HEK293 (cell line): ENCODE measurements around the gene PTAR1.

Source experiments
- GLIS1 ChIP-seq: fragments of 450-650 bp; formaldehyde crosslinking; IDR thresholded peaks from 2 replicates; pipeline ENCODE4 v1.5.1; 2016; ENCODE audit warnings: missing biosample characterization, missing genetic modification characterization
- MZF1 ChIP-seq: fragments of 450-650 bp; formaldehyde crosslinking; IDR thresholded peaks from 2 replicates; pipeline ENCODE4 v1.5.1; 2017; ENCODE audit warnings: missing biosample characterization, missing genetic modification characterization, borderline replicate concordance
- OSR2 ChIP-seq: fragments of 450-650 bp; formaldehyde crosslinking; IDR thresholded peaks from 2 replicates; pipeline ENCODE4 v1.5.1; 2016; ENCODE audit warnings: missing biosample characterization, missing genetic modification characterization
- SALL2 ChIP-seq: fragments of 450-650 bp; formaldehyde crosslinking; IDR thresholded peaks from 2 replicates; pipeline ENCODE4 v1.5.0; 2017; ENCODE audit warnings: missing biosample characterization, mild to moderate bottlenecking, missing genetic modification characterization, borderline replicate concordance
- SP2 ChIP-seq: fragments of 450-650 bp; formaldehyde crosslinking; IDR thresholded peaks from 2 replicates; pipeline ENCODE4 v1.5.1; 2016; ENCODE audit warnings: missing biosample characterization, missing genetic modification characterization
- TRIM28 ChIP-seq: IDR thresholded peaks from 2 replicates; pipeline ENCODE4 v1.6.1; 2011; ENCODE audit warnings: low read length, control low read depth, borderline replicate concordance
- ZBTB48 ChIP-seq: fragments of 450-650 bp; formaldehyde crosslinking; IDR thresholded peaks from 2 replicates; pipeline ENCODE4 v1.5.1; 2016; ENCODE audit warnings: missing biosample characterization, missing genetic modification characterization
- ZEB2 ChIP-seq: fragments of 450-650 bp; formaldehyde crosslinking; IDR thresholded peaks from 2 replicates; pipeline ENCODE4 v1.5.1; 2016; ENCODE audit warnings: missing biosample characterization, missing genetic modification characterization
- ZNF157 ChIP-seq: fragments of 450-650 bp; formaldehyde crosslinking; IDR thresholded peaks from 2 replicates; pipeline ENCODE4 v1.5.1; 2016; ENCODE audit warnings: missing biosample characterization, missing genetic modification characterization
- ZNF2 ChIP-seq: fragments of 450-650 bp; formaldehyde crosslinking; IDR thresholded peaks from 2 replicates; pipeline ENCODE4 v1.5.1; 2016; ENCODE audit warnings: missing biosample characterization, missing genetic modification characterization
- ZNF335 ChIP-seq: fragments of 450-650 bp; formaldehyde crosslinking; conservative IDR thresholded peaks from 2 replicates; pipeline ENCODE4 v1.5.1; 2016; ENCODE audit warnings: missing biosample characterization, missing genetic modification characterization
- ZNF341 ChIP-seq: fragments of 450-650 bp; formaldehyde crosslinking; IDR thresholded peaks from 2 replicates; pipeline ENCODE4; 2016; ENCODE audit warnings: low read depth, missing biosample characterization, missing genetic modification characterization
- ZNF521 ChIP-seq: fragments of 450-650 bp; formaldehyde crosslinking; IDR thresholded peaks from 2 replicates; pipeline ENCODE4 v1.5.1; 2017; ENCODE audit warnings: missing biosample characterization, mild to moderate bottlenecking, missing genetic modification characterization
- ZNF548 ChIP-seq: fragments of 450-650 bp; formaldehyde crosslinking; IDR thresholded peaks from 2 replicates; pipeline ENCODE4 v1.5.1; 2016; ENCODE audit warnings: missing biosample characterization, missing genetic modification characterization
- ZNF558 ChIP-seq: fragments of 450-650 bp; formaldehyde crosslinking; IDR thresholded peaks from 2 replicates; pipeline ENCODE4 v1.5.1; 2016; ENCODE audit warnings: missing biosample characterization, missing genetic modification characterization
- ZNF561 ChIP-seq: fragments of 450-650 bp; IDR thresholded peaks from 2 replicates; pipeline ENCODE4 v1.5.1; 2018; ENCODE audit warnings: missing biosample characterization, missing genetic modification characterization, borderline replicate concordance
- ZNF600 ChIP-seq: fragments of 450-650 bp; formaldehyde crosslinking; IDR thresholded peaks from 2 replicates; pipeline ENCODE4 v1.5.1; 2016; ENCODE audit warnings: missing biosample characterization, missing genetic modification characterization
- ZNF660 ChIP-seq: fragments of 450-650 bp; IDR thresholded peaks from 2 replicates; pipeline ENCODE4 v1.5.1; 2018; ENCODE audit warnings: missing biosample characterization, mild to moderate bottlenecking, missing genetic modification characterization
- ZNF76 ChIP-seq: fragments of 450-650 bp; formaldehyde crosslinking; IDR thresholded peaks from 2 replicates; pipeline ENCODE4; 2016; ENCODE audit warnings: low read depth, missing biosample characterization, missing genetic modification characterization, borderline replicate concordance
- ZNF777 ChIP-seq: fragments of 450-650 bp; formaldehyde crosslinking; IDR thresholded peaks from 2 replicates; pipeline ENCODE4 v1.5.1; 2017; ENCODE audit warnings: missing biosample characterization, missing genetic modification characterization, borderline replicate concordance
- TF ChIP-seq, protein P1 (sequence below): fragments of 450-650 bp; formaldehyde crosslinking; conservative IDR thresholded peaks from 2 replicates; pipeline ENCODE4 v1.5.1; 2016; ENCODE audit warnings: low read depth, missing biosample characterization, missing genetic modification characterization
- TF ChIP-seq, protein P2 (sequence below): fragments of 450-650 bp; formaldehyde crosslinking; IDR thresholded peaks from 2 replicates; pipeline ENCODE4 v1.5.1; 2016; ENCODE audit warnings: missing biosample characterization, missing genetic modification characterization
- TF ChIP-seq, protein P3 (sequence below): sonication (generic); formaldehyde crosslinking; IDR thresholded peaks from 2 replicates; pipeline ENCODE4 v1.8.1; 2022; ENCODE audit warnings: mild to moderate bottlenecking, moderate library complexity, missing genetic modification reagents
- TF ChIP-seq, protein P4 (sequence below): fragments of 450-650 bp; formaldehyde crosslinking; IDR thresholded peaks from 2 replicates; pipeline ENCODE4 v1.5.1; 2016; ENCODE audit warnings: missing biosample characterization, missing genetic modification characterization

PTAR1 gene

DNA sequence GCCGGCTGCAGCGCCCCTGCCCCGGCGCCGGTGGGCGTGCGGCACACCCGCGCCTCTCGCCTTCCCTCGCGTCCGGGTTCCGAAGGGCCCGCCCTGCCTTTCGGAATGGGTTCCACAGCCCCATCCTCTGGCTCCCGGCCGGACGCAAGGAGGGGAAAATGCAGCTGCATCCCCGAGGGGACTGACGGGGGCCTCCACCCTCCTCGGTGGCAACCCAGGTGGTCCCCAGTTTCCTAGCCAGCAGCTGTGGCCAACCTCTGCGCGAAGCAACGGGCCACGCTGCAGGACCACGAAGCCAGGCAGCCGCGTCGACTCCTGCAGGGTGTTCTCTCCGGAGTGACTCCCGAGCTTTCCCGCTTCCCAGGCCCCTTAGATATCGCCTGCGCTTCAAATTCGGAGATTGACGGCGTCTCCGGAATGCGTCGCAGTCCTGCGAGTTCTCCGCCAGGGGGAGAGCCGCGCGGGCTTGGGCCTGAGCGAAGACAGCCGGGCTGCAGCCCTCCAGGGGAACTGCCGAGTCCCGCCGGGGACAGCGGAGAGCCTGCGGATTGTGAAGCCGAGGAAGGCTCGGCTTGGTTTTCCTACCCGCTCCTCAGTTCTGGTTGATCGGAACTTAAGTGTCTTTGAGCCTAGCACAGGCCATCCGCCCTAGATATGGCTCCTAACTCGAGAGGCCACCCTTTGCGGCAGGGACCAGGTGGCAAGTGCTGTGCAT is 87.1 kb downstream of the PTAR1 start (continued):
- TF ChIP-seq, protein P1, sequence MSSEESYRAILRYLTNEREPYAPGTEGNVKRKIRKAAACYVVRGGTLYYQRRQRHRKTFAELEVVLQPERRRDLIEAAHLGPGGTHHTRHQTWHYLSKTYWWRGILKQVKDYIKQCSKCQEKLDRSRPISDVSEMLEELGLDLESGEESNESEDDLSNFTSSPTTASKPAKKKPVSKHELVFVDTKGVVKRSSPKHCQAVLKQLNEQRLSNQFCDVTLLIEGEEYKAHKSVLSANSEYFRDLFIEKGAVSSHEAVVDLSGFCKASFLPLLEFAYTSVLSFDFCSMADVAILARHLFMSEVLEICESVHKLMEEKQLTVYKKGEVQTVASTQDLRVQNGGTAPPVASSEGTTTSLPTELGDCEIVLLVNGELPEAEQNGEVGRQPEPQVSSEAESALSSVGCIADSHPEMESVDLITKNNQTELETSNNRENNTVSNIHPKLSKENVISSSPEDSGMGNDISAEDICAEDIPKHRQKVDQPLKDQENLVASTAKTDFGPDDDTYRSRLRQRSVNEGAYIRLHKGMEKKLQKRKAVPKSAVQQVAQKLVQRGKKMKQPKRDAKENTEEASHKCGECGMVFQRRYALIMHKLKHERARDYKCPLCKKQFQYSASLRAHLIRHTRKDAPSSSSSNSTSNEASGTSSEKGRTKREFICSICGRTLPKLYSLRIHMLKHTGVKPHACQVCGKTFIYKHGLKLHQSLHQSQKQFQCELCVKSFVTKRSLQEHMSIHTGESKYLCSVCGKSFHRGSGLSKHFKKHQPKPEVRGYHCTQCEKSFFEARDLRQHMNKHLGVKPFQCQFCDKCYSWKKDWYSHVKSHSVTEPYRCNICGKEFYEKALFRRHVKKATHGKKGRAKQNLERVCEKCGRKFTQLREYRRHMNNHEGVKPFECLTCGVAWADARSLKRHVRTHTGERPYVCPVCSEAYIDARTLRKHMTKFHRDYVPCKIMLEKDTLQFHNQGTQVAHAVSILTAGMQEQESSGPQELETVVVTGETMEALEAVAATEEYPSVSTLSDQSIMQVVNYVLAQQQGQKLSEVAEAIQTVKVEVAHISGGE (tag by site-specific recombination), result 0 out of 2 replicates have a peak, but pooled peaks have one; percentile 15
- TF ChIP-seq MZF1 (tag by site-specific recombination) (no peak), TRIM28 (peak; percentile 56; the same call in 1 of the 2 replicates), ZNF561 (tag by site-specific recombination) (peak; percentile 52; the same call in 1 of the 2 replicates), ZNF157 (tag by site-specific recombination) (no peak), GLIS1 (peak; percentile 64), ZNF558 (no peak), ZEB2 (tag by site-specific recombination) (peak; percentile 56; the same call in 1 of the 2 replicates), ZNF660 (tag by site-specific recombination) (peak; percentile 94), ZNF335 (tag by site-specific recombination) (peak; percentile 83), ZNF548 (tag by site-specific recombination) (no peak), SALL2 (tag by site-specific recombination) (no peak), ZNF521 (no peak), ZNF76 (tag by site-specific recombination) (0 out of 2 replicates have a peak, but pooled peaks have one; percentile 12), ZNF341 (tag by site-specific recombination) (peak; percentile 47; the same call in 1 of the 2 replicates), ZNF777 (tag by site-specific recombination) (peak; percentile 62; the same call in 1 of the 2 replicates), SP2 (peak; percentile 28), ZNF2 (tag by site-specific recombination) (peak; percentile 53; the same call in 1 of the 2 replicates), OSR2 (tag by site-specific recombination) (no peak), ZBTB48 (tag by site-specific recombination) (peak; percentile 94), ZNF600 (tag by site-specific recombination) (peak; percentile 53; the same call in 1 of the 2 replicates)
- TF ChIP-seq, protein P2, sequence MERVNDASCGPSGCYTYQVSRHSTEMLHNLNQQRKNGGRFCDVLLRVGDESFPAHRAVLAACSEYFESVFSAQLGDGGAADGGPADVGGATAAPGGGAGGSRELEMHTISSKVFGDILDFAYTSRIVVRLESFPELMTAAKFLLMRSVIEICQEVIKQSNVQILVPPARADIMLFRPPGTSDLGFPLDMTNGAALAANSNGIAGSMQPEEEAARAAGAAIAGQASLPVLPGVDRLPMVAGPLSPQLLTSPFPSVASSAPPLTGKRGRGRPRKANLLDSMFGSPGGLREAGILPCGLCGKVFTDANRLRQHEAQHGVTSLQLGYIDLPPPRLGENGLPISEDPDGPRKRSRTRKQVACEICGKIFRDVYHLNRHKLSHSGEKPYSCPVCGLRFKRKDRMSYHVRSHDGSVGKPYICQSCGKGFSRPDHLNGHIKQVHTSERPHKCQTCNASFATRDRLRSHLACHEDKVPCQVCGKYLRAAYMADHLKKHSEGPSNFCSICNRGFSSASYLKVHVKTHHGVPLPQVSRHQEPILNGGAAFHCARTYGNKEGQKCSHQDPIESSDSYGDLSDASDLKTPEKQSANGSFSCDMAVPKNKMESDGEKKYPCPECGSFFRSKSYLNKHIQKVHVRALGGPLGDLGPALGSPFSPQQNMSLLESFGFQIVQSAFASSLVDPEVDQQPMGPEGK, result peak; percentile 25; the same call in 1 of the 2 replicates
- TF ChIP-seq, protein P3, sequence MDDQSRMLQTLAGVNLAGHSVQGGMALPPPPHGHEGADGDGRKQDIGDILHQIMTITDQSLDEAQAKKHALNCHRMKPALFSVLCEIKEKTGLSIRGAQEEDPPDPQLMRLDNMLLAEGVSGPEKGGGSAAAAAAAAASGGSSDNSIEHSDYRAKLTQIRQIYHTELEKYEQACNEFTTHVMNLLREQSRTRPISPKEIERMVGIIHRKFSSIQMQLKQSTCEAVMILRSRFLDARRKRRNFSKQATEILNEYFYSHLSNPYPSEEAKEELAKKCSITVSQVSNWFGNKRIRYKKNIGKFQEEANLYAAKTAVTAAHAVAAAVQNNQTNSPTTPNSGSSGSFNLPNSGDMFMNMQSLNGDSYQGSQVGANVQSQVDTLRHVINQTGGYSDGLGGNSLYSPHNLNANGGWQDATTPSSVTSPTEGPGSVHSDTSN (CRISPR knock-in tag), result 0 out of 2 replicates have a peak, but pooled peaks have one; percentile 39
- TF ChIP-seq, protein P4, sequence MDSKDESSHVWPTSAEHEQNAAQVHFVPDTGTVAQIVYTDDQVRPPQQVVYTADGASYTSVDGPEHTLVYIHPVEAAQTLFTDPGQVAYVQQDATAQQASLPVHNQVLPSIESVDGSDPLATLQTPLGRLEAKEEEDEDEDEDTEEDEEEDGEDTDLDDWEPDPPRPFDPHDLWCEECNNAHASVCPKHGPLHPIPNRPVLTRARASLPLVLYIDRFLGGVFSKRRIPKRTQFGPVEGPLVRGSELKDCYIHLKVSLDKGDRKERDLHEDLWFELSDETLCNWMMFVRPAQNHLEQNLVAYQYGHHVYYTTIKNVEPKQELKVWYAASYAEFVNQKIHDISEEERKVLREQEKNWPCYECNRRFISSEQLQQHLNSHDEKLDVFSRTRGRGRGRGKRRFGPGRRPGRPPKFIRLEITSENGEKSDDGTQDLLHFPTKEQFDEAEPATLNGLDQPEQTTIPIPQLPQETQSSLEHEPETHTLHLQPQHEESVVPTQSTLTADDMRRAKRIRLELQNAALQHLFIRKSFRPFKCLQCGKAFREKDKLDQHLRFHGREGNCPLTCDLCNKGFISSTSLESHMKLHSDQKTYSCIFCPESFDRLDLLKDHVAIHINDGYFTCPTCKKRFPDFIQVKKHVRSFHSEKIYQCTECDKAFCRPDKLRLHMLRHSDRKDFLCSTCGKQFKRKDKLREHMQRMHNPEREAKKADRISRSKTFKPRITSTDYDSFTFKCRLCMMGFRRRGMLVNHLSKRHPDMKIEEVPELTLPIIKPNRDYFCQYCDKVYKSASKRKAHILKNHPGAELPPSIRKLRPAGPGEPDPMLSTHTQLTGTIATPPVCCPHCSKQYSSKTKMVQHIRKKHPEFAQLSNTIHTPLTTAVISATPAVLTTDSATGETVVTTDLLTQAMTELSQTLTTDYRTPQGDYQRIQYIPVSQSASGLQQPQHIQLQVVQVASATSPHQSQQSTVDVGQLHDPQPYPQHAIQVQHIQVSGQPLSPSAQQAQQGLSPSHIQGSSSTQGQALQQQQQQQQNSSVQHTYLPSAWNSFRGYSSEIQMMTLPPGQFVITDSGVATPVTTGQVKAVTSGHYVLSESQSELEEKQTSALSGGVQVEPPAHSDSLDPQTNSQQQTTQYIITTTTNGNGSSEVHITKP (tag by site-specific recombination), result peak; percentile 24; the same call in 1 of the 2 replicates
